GM15510 (cell line): ENCODE results near the gene RHOA.

Source experiments
- POLR2A ChIP-seq: IDR thresholded peaks from 3 replicates; pipeline ENCODE4 v1.6.1; 2011; ENCODE audit warnings: borderline replicate concordance; ENCODE audit not compliant: insufficient read length; ENCODE audit errors: extremely low read depth

Gene RHOA

GRCh38 chr3:49313896-49314688, 97.7 kb downstream of the RHOA start:
- no peak for TF ChIP-seq POLR2A

- no peak for TF ChIP-seq POLR2A
Measured at GRCh38 chr3:49311283-49311682, 100.5 kb downstream of the RHOA start.

DNA sequence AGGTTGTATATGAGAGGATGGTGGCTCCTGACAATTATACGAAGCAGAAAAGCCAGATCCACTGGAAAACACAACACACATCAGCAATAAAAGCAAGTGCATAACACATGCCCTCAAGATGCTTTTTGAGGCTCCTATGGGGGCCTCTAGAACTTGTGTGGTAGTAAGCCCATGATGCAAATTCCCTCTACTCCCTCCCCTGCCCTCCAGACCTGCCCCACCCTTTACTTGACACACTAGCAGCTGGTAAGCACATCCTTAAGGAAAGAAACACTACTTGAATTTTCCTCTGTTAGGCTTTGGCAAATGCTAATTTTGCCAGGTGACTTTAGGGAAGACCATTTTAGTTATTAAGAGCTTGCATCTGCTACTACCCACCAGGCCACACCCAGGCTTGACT, 101.1 kb downstream of the RHOA start:
- no peak for TF ChIP-seq POLR2A
